ENCODE data around the gene FAM107B. TPM values are rescaled to one million over a fixed set of nuclear protein-coding genes. Genes with fewer than 3 reads are reported as not detected.
A peak's percentile ranks its signal among the peaks of the same experiment; 100 is the strongest.

Gene FAM107B
- total RNA-seq, 1 donor from 2014 or later, result 286 TPM

GRCh38 chr10:14574885-14575284 is 199.8 kb downstream of the FAM107B start:
- Mint-ChIP-seq H3K9me3 (no peaks in the 10 kb centered on the region), H3K27me3 (no peaks in the 10 kb centered on the region), H3K36me3 (ENCODE audit: low read depth) (peaks cover 71% of the 10 kb centered on the region), H3K27ac (peak overlapping the region; percentile 47), H3K4me3 (no peak overlapping the region), H3K4me1 (peaks cover 91% of the 10 kb centered on the region)
- ChIA-PET POLR2A (interaction anchor here (0.5 to 1.3 kb wide), 2 partner anchors 9 to 355 kb away, joined by 3 to 6 read pairs; no protein-coding TSS in a partner anchor), CTCF (no interaction called here)
- intact Hi-C loops (cut with micrococcal nuclease), result no loop called here
- no peak for ATAC-seq (ENCODE audit: low read depth)
- no peak for DNase-seq
- TF ChIP-seq CTCF (IDR thresholded peaks at IDR 0.05), result no peak

- CTCF ChIA-PET, result no interaction called here
- no peak for ATAC-seq (ENCODE audit: low read depth)
- POLR2A ChIA-PET, result interaction anchor here (0.7 to 1.3 kb wide), 2 partner anchors 10 to 151 kb away, joined by 3 to 6 read pairs; no protein-coding TSS in a partner anchor
- Mint-ChIP-seq H3K36me3 (ENCODE audit: low read depth) (peaks cover 75% of the 10 kb centered on the region), H3K27ac (peak overlapping the region; percentile 18), H3K27me3 (no peaks in the 10 kb centered on the region), H3K4me3 (no peak overlapping the region), H3K9me3 (no peaks in the 10 kb centered on the region), H3K4me1 (peaks cover 91% of the 10 kb centered on the region)
- no peak for DNase-seq
- TF ChIP-seq CTCF (IDR thresholded peaks at IDR 0.05), result no peak
- intact Hi-C loops (cut with micrococcal nuclease), result no loop called here
Observed at GRCh38 chr10:14574291-14574690, 200.4 kb downstream of the FAM107B start.

GRCh38 chr10:14573666-14574261 is 200.9 kb downstream of the FAM107B start:
- H3K27ac Mint-ChIP-seq, result peak overlapping the region; percentile 19
- peaks cover 91% of the 10 kb centered on the region for H3K4me1 Mint-ChIP-seq
- no peaks in the 10 kb centered on the region for H3K9me3 Mint-ChIP-seq
- POLR2A ChIA-PET, result interaction anchor here (0.7 to 1.1 kb wide), 3 partner anchors 9 to 861 kb away, joined by 3 read pairs; no protein-coding TSS in a partner anchor
- no peaks in the 10 kb centered on the region for H3K27me3 Mint-ChIP-seq
- no peak for ATAC-seq (ENCODE audit: low read depth)
- peaks cover 78% of the 10 kb centered on the region for H3K36me3 Mint-ChIP-seq (ENCODE audit: low read depth)
- CTCF ChIA-PET, result no interaction called here
- intact Hi-C loops (cut with micrococcal nuclease), result no loop called here
- no peak overlapping the region for H3K4me3 Mint-ChIP-seq
- DNase-seq, result no peak
- no peak for TF ChIP-seq CTCF (IDR thresholded peaks at IDR 0.05)

- DNase-seq (no peak), ATAC-seq (ENCODE audit: low read depth) (no peak)
- TF ChIP-seq CTCF (IDR thresholded peaks at IDR 0.05), result no peak
- POLR2A ChIA-PET, result interaction anchor here (1.1 kb wide), 1 partner anchor 8 kb away, joined by 3 read pairs; no protein-coding TSS in a partner anchor
- peaks cover 88% of the 10 kb centered on the region for H3K4me1 Mint-ChIP-seq
- no peak overlapping the region for H3K4me3 Mint-ChIP-seq
- H3K27ac Mint-ChIP-seq, result no peak overlapping the region
- peaks cover 77% of the 10 kb centered on the region for H3K36me3 Mint-ChIP-seq (ENCODE audit: low read depth)
- intact Hi-C loops (cut with micrococcal nuclease), result no loop called here
- H3K27me3 Mint-ChIP-seq, result no peaks in the 10 kb centered on the region
- CTCF ChIA-PET, result interaction anchor here (0.9 kb wide), 1 partner anchor 24 kb away, joined by 3 read pairs; no protein-coding TSS in a partner anchor
- H3K9me3 Mint-ChIP-seq, result no peaks in the 10 kb centered on the region
Observed at GRCh38 chr10:14572811-14573210, 201.9 kb downstream of the FAM107B start.

- DNase-seq (no peak), ATAC-seq (ENCODE audit: low read depth) (peak; percentile 78)
- no peak for TF ChIP-seq CTCF (IDR thresholded peaks at IDR 0.05)
- ChIA-PET POLR2A (no interaction called here), CTCF (no interaction called here)
- intact Hi-C loops (cut with micrococcal nuclease), result loop anchor here (2.0 kb wide), 1 partner anchor 15 kb away; no protein-coding TSS in a partner anchor
- no peaks in the 10 kb centered on the region for H3K9me3 Mint-ChIP-seq
- H3K27me3 Mint-ChIP-seq, result no peaks in the 10 kb centered on the region
- peak overlapping the region; percentile 50 for H3K4me3 Mint-ChIP-seq
- peak overlapping the region; percentile 70 for H3K27ac Mint-ChIP-seq
- H3K4me1 Mint-ChIP-seq, result peaks cover 88% of the 10 kb centered on the region
- peaks cover 74% of the 10 kb centered on the region for H3K36me3 Mint-ChIP-seq (ENCODE audit: low read depth)
Observed at GRCh38 chr10:14571866-14572507, 202.7 kb downstream of the FAM107B start.

Measured in activated B cell treated with CpG ODN at 0.5 μM for 24 hours (primary cell).